CMK (cell line): ENCODE results near the gene AGO3.
"Not testable (repeated sequence)": the region's sequence is repeated elsewhere in the genome, so short reads cannot be mapped to it uniquely, and the experiment has no call there.

Experiments
- DNase-seq: peaks from one replicate; pipeline ENCODE4 v3.0.0-alpha.2; 2010; ENCODE audit warnings: low read depth

Gene AGO3

DNA sequence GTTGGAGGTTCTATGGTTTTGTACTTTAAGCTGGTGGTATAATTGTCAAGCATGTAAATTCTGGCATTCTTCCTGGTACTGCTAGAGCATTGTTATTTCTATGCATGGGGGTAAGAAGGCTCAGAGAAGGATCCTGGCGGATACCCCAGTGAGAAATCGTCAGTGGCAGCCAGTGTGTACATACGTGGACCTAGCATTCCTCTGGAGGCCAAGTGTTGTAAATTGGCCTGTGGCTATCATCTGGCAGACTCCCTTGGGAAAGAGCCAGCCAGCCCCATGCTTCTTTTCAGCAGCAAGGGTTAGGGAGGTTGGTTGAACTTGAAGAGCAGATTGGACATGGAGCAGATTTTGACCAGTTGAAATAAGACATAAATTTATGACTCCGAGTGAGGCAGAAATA lies 5.2 kb upstream of the AGO3 start:
- no peak for DNase-seq

- DNase-seq = no peak
Measured at GRCh38 chr1:35927472-35927871, 3.4 kb upstream of the AGO3 start.

GRCh38 chr1:35929730-35930592 lies 944 bp upstream of the AGO3 start:
- DNase-seq = peak; percentile 38

DNA sequence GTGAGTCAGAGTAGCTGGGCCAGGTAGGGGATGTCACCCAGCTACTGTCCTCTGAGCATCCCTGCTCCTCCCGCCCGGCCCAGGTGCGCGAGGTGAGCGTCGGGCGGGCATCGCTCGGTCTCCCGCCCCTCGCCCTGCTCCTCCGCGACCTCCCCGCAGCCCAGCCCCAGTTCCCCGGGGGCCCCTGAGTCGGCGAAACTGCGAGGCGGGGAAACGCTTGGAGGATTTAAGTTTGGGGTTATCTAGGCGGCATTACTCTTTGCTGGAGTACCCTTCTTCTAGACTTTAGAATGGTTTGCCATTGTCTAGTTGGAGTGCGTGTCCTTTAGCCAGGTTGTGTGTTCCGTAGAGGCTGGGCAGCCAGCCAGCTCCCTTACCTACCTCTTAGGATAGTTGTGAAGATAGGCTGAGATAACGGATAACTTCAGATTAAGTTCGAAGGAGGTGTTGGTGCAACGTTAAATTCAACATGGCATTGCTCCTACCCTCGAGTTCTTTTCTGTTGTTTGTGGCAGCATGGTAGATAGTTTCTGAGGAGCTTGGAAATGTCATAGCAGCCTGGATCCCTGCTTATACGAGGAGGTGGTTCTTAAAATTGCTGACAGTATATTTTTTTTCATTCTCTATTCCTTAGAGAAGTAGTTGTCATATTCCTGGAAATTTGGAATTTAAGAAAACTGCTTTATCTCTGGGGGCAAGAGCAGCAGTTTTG lies 697 bp downstream of the AGO3 start:
- DNase-seq = no peak

DNA sequence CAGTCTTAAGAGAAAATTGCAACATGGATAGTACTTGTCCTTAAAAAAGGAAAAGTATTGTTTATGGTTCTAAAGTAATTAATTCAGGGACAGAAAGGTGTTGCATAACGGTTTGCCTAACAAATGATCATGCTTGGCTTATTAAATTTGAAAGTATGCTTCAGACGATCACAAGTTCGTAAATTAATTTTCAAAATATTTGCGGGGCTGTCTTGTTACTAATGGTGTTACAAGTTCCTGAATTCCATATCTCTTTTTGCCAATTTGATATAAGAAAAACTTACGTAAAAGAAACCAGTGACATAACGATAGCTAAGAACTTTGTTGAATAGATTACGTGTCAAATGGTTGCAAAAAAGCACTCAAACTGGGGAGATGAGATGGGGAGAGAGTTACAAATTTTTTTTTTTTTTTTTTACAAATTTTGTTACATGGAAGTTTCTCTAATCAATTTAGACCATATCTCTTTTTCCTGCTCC lies 1.3 kb downstream of the AGO3 start:
- no peak for DNase-seq

DNA sequence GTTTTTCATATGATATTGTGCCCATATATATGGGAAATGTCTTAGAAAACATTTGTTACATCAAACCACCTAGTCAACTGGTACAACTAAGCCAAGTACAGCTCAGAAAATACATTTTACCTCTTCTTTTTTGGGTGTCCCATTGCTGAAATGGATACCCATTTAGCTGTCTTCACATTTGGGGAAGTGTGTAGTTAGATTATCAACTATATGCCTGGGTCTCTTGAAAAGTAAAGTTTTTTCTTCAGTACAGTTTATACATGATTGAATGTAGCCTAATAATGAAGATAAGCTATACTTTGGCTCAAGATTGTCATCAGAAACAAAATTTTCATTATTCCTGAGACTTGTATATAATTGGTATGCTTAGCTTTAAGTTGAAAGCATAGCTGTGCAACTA lies 2.0 kb downstream of the AGO3 start:
- DNase-seq = no peak

- no peak for DNase-seq
Measured at GRCh38 chr1:35935442-35936388, 4.8 kb downstream of the AGO3 start.

DNA sequence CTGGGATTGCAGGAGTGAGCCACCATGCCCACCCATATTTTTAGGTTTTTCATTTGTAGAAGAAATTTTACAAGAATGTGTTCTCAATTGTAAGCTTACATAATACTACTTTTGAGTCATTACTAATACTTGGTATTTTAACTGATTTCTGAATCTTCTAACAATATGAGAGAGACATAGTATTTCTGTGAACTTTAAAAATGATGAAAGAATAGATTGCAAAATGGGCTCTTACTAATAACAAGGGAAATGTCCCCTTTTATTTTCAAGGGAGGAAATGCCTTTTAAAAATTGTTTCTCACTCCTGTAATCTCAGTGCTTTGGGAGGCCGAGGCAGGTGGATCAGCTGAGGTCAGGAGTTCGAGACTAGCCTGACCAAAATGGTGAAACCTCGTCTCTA lies 5.9 kb downstream of the AGO3 start:
- no peak for DNase-seq

DNA sequence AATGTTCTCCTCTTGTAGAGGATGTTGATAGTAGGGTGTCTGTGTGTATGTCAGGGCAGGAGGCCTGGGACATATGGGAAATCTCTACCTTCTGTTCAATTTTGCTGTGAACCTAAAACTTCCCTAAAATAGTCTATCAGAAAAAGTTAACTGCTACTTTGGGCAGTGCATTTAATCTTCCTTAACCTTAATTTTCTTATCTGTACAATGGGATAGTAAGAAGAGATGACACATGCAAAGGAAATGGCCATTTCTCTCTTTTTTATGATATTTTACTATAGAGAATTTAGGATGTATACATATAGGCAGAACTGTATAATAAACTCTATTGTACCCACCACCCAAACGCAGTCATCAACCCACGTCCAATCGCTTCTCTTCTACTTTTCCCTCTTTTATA lies 8.6 kb downstream of the AGO3 start:
- DNase-seq = no peak

GRCh38 chr1:35945327-35945726 lies 14.4 kb downstream of the AGO3 start:
- no peak for DNase-seq

- DNase-seq = no peak
Measured at GRCh38 chr1:35947547-35947946, 16.6 kb downstream of the AGO3 start.

GRCh38 chr1:35958558-35958957 lies 27.7 kb downstream of the AGO3 start:
- no peak for DNase-seq

- no peak for DNase-seq
Measured at GRCh38 chr1:35959304-35959703, 28.4 kb downstream of the AGO3 start.

- DNase-seq = no peak
Measured at GRCh38 chr1:35962952-35963351, 32.0 kb downstream of the AGO3 start.

DNA sequence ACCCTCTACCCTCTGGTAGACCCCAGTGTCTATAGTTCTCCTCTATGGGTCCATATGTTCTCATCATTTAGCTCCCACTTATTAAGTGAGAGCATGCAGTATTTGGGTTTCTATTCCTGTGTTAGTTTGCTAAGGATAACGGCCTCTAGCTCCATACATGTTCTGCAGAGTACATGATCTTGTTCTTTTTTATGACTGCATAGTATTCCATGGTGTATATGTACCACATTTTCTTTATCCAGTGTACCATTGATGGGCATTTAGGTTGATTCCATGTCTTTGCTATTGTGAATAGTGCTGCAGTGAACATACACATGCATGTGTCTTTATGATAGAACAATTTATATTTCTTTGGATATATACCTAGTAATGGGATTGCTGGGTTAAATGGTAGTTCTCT lies 33.4 kb downstream of the AGO3 start:
- not testable (repeated sequence) for DNase-seq

GRCh38 chr1:35968396-35968795 lies 37.5 kb downstream of the AGO3 start:
- DNase-seq = no peak

GRCh38 chr1:35971601-35972000 lies 40.7 kb downstream of the AGO3 start:
- no peak for DNase-seq

- not testable (repeated sequence) for DNase-seq
Measured at GRCh38 chr1:35972631-35973030, 41.7 kb downstream of the AGO3 start.

- DNase-seq = no peak
Measured at GRCh38 chr1:35980090-35980489, 49.2 kb downstream of the AGO3 start.

- DNase-seq = no peak
Measured at GRCh38 chr1:35988237-35988636, 57.3 kb downstream of the AGO3 start.

DNA sequence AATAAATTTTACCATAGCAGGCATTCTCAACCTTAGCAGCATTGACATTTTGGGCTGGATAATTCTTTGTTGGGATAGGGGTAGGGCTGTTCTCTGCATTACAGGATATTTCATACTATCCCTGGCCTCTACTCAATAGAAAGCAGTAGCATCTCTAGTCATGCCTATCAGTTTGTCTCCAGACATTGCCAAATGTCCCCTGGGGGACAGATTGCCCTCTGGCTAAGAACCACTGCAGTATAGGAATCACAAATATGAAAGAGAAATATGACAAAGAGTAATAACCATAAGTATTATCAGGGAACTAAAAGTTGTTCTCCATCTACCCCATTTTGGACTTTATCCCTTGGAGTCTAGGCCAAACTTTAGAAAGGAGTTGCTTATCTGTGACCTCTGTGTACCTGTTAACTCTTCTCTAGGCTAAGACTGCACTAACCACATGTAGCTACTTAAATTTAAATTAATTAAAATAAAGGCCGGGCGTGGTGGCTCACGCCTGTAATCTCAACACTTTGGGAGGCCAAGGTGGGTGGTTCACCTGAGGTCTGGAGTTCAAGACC lies 76.1 kb downstream of the AGO3 start:
- DNase-seq = no peak

DNA sequence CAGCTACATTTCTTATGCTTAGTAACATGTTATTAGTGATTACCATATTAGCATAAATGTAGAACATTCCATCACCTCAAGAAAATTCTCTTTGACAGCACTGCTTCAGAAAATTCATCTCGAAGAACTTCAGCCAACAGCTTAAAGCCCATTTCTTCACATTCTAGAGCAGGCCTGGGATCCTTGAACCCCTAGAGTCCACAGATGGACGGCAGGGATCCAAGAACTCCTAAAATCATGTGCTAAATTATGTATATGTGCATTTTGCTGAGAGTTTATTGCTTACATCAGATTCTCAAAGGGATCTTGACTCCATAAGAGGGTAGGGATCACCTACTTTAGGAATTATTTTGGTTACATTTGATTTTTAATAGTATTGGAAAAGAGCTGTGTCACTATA lies 76.8 kb downstream of the AGO3 start:
- no peak for DNase-seq
